ENCODE measurements around the gene SH2B3.
"Not testable (repeated sequence)": the region's sequence is repeated elsewhere in the genome, so short reads cannot be mapped to it uniquely, and the experiment has no call there.

Gene SH2B3

GRCh38 chr12:111467092-111467856, 61.6 kb downstream of the SH2B3 start:
- ATAC-seq = no peak

GRCh38 chr12:111467857-111468241, 62.1 kb downstream of the SH2B3 start:
- ATAC-seq = no peak

- ATAC-seq = no peak
Measured at GRCh38 chr12:111469401-111469800, 63.7 kb downstream of the SH2B3 start.

GRCh38 chr12:111471236-111471635, 65.5 kb downstream of the SH2B3 start:
- ATAC-seq = no peak

GRCh38 chr12:111482462-111482861, 76.7 kb downstream of the SH2B3 start:
- no peak for ATAC-seq

GRCh38 chr12:111488271-111488670, 82.5 kb downstream of the SH2B3 start:
- no peak for ATAC-seq

GRCh38 chr12:111488798-111489197, 83.1 kb downstream of the SH2B3 start:
- no peak for ATAC-seq

GRCh38 chr12:111492979-111493378, 87.3 kb downstream of the SH2B3 start:
- ATAC-seq = not testable (repeated sequence)

GRCh38 chr12:111494676-111495075, 89.0 kb downstream of the SH2B3 start:
- ATAC-seq = no peak

Data from activated CD4-positive, CD25-positive, alpha-beta regulatory T cell treated with anti-CD3 and anti-CD28 coated beads, Interleukin-2, amount 50 U/mL, for 24 hours (primary cell).